Kidney glomerular epithelial cell (primary cell): ENCODE measurements around the gene CHCHD6.
A peak's percentile ranks its signal among the peaks of the same experiment; 100 is the strongest.

ENCODE experiments used
- DNase-seq: peaks from one replicate; lab custom pipeline; 2025; lab: John Stamatoyannopoulos, UW

Gene CHCHD6

DNA sequence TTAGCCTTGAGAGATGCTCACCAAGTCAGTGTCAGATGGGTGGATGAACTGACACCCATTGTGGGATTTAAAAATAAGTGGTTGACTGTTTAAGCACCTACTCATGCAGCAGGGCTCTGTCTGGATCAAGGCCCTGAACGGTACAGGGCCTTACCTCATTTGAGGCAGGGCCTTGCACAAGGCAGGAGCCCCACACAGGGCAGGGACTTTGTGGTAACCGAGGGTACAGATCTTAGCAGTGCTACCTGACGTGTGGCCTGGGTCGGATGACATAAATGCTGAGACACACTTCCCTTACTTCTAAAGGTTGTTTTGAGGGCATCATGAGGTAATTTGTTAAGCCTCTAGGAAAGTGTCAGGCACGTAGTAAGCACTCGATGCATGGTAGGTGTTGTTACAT lies 219.4 kb downstream of the CHCHD6 start:
- no peak for DNase-seq

GRCh38 chr3:126923895-126924294 lies 219.9 kb downstream of the CHCHD6 start:
- DNase-seq: no peak

DNA sequence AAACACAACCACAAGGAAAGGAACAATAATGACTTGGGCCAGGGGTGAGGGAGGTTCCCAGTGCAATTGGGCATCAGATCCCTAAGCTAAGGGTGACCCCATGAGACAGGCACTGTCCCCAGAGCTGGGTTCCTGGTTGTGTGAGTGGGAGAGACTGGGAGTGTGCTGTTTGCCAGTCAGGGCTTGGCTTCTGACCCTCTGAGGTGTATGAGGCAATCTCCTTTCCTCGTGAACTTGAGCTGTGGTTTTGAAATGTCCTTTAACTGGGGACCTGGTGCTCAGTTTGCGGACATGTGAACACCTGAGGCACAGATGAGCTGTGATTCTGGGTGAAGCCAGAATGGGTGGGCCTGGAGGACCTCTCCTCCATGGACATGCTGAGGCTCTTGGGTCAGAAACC lies 220.4 kb downstream of the CHCHD6 start:
- DNase-seq: no peak

GRCh38 chr3:126925411-126926171 lies 221.6 kb downstream of the CHCHD6 start:
- DNase-seq: no peak

DNA sequence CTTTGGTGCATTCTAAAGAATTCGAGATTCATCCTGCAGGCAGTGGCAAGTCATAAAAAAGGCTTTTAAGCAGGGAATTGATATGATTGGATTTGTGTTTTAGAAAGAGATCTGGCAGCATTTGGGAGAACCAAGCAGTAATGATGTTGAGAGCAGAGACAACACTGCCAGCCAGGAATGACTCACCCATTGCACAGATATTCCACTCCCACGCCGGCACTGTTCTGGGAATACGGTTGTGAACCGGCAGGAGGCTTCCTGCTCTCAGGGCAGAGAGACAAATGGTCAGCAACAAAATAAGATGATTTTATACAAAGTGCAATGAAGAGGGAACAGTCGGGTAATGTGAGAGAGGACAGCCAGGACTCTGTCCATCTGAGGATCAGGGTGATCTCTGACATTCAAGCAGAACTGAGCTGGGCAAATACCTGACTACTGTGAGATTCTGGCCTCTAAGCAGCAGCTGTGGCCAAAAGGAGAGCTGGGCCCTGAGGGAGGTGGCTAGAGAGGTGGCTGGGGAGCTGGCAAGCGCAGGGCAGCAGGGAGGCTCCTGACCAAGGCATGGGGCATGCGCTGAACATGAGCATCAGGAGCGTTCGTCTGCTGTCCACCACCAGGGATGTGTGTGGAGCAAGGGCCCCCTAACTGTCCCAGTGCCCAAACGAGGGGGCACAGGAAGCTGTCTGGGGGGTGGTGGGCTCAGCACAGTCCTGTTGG lies 222.8 kb downstream of the CHCHD6 start:
- DNase-seq: peak; percentile 66

- no peak for DNase-seq
Observed at GRCh38 chr3:126927401-126927750, 223.3 kb downstream of the CHCHD6 start.

DNA sequence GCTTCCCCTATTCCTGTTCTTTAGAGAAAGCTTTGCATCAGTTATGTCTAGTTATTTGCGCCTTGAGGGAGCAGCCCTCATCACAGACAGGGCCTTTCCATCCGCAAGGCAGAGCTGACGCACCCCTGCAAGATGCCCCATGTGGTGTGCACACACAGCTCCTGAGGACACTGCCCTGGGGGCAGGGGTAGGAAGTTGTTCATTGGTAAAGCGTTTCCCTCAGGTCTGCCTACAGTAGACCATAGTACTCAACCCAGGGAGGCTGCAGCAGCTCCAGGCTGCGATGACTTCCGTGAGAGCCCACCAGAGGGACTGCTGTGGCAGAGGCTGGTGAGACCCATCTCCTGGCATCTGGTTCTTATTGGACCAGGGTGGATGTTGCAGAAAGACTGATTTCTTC lies 223.8 kb downstream of the CHCHD6 start:
- DNase-seq: no peak

- DNase-seq: no peak
Observed at GRCh38 chr3:126928921-126929474, 225.0 kb downstream of the CHCHD6 start.

DNA sequence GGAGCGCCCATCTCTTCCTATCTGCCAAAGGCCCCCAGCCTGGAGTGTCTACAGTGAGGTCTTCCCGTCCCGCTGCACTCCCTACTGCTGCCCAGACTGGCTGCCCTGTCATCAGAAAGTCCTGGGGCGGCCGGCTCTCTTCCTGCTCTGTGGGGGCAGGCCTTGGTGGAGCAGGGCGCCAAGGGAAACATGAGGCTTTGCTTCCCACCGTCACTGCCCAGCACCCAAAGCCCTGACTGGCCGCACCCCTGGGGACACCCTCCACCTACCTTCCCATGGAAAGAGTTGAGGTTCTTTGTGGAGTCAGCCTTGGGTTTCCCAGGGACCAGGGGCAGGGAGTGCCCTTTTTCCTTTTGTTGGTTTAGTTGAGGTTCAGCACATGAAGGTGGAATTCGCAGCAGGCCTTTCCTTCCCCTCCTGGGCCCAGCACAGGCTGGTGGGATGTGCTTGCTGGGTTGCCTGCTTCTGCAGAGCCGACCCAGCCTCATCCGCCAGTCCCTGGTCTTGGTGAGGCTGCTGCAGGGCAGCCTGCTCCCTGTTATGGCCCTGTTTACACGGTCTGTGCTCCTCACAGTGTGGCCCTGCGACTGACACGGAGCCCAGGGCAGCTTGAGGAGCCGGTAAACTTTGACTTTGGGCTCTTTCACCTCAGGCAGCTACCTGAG lies 227.0 kb downstream of the CHCHD6 start:
- no peak for DNase-seq

DNA sequence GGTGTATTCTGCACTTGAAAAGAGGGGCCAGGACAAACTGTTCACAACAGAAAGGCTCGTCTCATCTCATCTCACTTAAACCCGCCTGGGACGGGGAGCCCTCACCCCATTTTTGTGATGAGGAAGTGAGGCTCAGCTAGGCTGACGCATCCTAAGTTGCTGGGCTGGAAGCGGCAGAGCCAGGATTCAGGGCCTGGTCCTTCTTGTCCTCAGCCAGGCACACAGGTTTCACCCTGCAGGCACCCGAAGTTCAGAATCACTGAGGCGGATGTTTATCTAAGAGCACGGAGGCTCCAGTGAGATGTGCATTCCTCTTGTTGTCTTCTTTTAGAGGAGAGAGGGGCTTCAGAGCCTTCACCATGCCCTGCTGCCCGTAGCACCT lies 227.8 kb downstream of the CHCHD6 start:
- DNase-seq: no peak

GRCh38 chr3:126932188-126932931 lies 228.3 kb downstream of the CHCHD6 start:
- DNase-seq: no peak

GRCh38 chr3:126934031-126934531 lies 230.0 kb downstream of the CHCHD6 start:
- DNase-seq: peak; percentile 88

DNA sequence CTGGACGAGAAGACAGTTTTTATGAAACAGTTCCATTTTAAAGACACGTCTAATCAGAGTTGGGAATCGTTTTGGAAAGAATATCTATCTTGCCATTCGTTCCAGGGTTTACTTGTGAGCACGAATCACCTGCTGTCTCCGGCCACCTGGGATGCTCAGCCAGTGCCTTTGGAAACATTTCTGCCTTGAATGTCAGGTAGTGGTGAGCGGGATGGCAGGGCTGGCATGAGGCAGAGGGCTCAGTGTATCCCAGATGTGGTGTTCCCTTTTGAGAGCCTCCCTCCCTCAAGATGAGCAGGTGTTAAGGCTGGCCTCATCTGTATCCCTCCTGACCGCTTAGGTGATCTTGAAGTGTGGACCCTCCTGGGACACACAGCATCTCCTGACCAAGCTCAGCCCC lies 231.0 kb downstream of the CHCHD6 start:
- DNase-seq: no peak

- no peak for DNase-seq
Observed at GRCh38 chr3:126935756-126936509, 231.9 kb downstream of the CHCHD6 start.

GRCh38 chr3:126936853-126937425 lies 232.9 kb downstream of the CHCHD6 start:
- no peak for DNase-seq

- DNase-seq: no peak
Observed at GRCh38 chr3:126937533-126937932, 233.5 kb downstream of the CHCHD6 start.

DNA sequence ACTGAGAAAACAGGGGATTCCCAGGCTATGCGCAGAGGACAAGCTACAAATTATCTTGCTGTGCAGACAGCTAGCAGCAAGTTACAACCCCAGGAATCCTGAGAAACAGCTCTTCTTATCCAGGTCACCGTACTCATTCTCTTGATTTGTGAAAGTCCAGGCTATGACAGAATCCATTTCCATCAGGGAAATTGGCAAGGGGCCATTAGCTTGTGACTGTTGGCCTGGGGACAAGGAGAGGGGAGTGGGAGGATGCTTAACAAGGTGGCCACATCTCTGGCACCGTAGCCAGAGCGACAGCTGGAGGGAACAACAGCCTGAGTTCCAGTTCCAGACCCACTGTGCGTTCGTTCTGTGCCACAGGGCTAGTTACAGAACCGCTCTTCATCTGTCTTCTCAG lies 233.9 kb downstream of the CHCHD6 start:
- DNase-seq: no peak

DNA sequence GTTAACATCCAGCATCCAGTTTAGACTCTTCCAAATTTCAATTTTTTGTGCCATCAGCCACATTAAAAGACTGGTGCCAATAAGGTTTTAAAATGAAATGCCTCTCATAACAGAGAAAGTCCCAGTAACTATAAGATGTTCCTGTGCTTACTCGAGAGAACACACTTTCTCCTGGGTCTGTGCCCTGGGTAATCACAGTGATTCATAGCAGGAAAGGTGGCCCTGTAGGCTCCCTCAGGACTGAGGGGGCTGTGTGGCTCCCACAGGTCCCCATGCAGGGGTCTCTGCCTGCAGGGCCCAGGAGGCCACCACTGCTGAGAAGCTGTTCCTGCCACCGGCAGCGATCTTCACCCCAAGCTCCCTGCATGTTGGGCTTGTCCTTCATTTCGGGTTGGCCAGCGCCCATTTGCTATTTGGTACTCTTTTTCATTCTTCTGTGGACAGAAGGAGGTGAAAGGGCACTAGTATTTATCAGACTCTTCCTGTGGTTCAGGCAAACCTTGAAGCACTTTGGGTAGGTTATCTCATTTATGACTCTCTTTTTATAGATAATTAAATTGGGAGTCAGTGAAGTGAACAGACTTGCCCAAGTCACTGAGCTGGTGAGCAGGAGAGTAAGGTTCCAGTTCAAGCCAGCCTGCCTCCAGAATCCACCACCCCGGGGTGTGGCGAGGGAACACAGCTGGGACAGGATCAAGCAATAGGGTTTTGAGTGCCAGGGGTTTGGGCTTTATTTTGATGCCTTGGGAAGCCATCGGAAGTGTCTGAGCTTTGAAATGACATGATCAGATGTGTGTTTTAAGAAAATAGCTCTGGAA lies 234.7 kb downstream of the CHCHD6 start:
- DNase-seq: no peak

- no peak for DNase-seq
Observed at GRCh38 chr3:126939338-126939718, 235.3 kb downstream of the CHCHD6 start.

DNA sequence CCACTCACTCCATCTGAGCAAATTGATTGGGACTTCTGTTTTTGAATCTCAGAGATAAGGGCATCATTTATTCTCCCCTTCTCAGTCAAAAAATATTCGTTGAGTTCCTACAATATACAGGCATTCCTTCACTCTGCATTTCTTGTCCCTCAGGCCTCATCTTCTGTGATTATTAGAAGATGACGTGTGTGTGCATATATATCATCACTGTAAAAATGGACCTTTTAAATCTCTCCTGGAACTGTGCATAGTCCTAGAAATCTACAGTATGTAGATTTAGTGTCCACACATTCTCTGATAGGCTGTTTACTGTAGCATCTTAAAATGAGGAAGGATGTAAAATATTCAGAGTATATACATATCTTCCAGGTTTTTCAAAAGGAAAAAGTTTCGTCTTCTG lies 235.7 kb downstream of the CHCHD6 start:
- no peak for DNase-seq
